ENCODE data around the gene INSC. TPM values are rescaled to one million over a fixed set of nuclear protein-coding genes. Genes with fewer than 3 reads are reported as not detected.

Gene INSC
- total RNA-seq, 1 experiment from 2014 or later: 1.0 TPM

DNA sequence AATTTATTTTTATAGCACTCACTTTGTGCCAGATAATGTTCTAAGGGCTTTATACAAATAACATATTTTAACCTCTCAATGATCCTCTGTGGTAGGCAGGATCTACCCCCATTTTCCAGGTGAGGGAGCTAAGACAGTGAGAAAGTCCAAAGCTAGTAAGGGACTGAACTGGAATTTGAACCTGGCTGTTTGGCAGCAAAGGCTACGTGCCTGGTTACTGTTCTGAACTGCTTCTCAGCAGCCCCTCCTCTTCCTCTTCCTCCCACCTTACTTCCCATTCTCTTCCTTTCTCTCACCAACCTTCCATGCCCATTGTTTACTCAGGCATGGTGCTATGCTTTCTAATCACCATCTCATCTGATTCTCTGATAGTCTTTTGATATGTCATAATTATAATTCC lies 82.0 kb downstream of the INSC start:
- Histone ChIP-seq H3K36me3 (ENCODE audit: insufficient read depth, low read length, poor library complexity, severe bottlenecking) (no peaks in the 10 kb centered on the region), H3K27ac (ENCODE audit: low read depth, low read length, poor library complexity, severe bottlenecking) (no peak overlapping the region), H3K27me3 (replicated peaks; ENCODE audit: insufficient read depth, low read depth, low read length, poor library complexity) (no peaks in the 10 kb centered on the region), H3K9me3 (ENCODE audit: low read depth, low read length, poor library complexity, severe bottlenecking) (no peaks in the 10 kb centered on the region), H3K4me1 (ENCODE audit: insufficient read depth, low read length, poor library complexity, severe bottlenecking) (no peaks in the 10 kb centered on the region), H3K4me3 (ENCODE audit: low read depth, low read length, poor library complexity, severe bottlenecking) (no peak overlapping the region)
- ChIA-PET POLR2A (ENCODE audit: low non-redundant PET) (no interaction called here), CTCF (no interaction called here)
- intact Hi-C loops (cut with micrococcal nuclease; ENCODE audit: unreplicated experiment): no loop called here
- no peak for TF ChIP-seq EZH2 (IDR thresholded peaks at IDR 0.05; ENCODE audit: borderline replicate concordance, low read depth, low read length, poor library complexity, severe bottlenecking)
- TF ChIP-seq, protein P1, sequence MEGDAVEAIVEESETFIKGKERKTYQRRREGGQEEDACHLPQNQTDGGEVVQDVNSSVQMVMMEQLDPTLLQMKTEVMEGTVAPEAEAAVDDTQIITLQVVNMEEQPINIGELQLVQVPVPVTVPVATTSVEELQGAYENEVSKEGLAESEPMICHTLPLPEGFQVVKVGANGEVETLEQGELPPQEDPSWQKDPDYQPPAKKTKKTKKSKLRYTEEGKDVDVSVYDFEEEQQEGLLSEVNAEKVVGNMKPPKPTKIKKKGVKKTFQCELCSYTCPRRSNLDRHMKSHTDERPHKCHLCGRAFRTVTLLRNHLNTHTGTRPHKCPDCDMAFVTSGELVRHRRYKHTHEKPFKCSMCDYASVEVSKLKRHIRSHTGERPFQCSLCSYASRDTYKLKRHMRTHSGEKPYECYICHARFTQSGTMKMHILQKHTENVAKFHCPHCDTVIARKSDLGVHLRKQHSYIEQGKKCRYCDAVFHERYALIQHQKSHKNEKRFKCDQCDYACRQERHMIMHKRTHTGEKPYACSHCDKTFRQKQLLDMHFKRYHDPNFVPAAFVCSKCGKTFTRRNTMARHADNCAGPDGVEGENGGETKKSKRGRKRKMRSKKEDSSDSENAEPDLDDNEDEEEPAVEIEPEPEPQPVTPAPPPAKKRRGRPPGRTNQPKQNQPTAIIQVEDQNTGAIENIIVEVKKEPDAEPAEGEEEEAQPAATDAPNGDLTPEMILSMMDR (conservative IDR thresholded peaks at IDR 0.05; ENCODE audit: low read depth, low read length): no peak
- BruUV-seq (replicated peaks): no TSS peak
- DNase-seq (ENCODE audit: low spot score): no peak

DNA sequence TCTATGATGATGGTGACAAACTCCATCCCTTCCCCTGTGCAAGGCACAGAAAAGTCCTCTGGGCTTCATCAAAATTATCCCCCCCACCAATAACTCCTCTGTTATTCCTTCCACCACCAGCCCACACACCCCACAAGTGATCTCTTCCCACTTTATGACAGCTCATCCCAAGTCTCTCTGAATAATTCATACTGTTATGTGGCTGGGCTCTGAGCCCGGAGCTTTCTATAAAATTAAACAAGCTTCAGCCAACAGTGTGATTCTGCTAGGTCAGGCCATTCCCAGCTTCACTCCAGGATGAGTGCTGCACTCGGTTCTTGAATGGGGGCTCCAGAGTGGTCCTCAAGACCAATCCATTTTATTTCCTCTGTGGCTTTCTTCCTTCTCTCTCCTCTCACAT lies 83.0 kb downstream of the INSC start:
- H3K27me3 ChIP-seq (replicated peaks; ENCODE audit: insufficient read depth, low read depth, low read length, poor library complexity): no peaks in the 10 kb centered on the region
- no peak for TF ChIP-seq EZH2 (IDR thresholded peaks at IDR 0.05; ENCODE audit: borderline replicate concordance, low read depth, low read length, poor library complexity, severe bottlenecking)
- TF ChIP-seq, protein P1 (conservative IDR thresholded peaks at IDR 0.05; ENCODE audit: low read depth, low read length): no peak
- H3K36me3 ChIP-seq (ENCODE audit: insufficient read depth, low read length, poor library complexity, severe bottlenecking): no peaks in the 10 kb centered on the region
- H3K4me1 ChIP-seq (ENCODE audit: insufficient read depth, low read length, poor library complexity, severe bottlenecking): no peaks in the 10 kb centered on the region
- no peak overlapping the region for H3K27ac ChIP-seq (ENCODE audit: low read depth, low read length, poor library complexity, severe bottlenecking)
- no TSS peak for BruUV-seq (replicated peaks)
- H3K4me3 ChIP-seq (ENCODE audit: low read depth, low read length, poor library complexity, severe bottlenecking): no peak overlapping the region
- CTCF ChIA-PET: no interaction called here
- DNase-seq (ENCODE audit: low spot score): no peak
- intact Hi-C loops (cut with micrococcal nuclease; ENCODE audit: unreplicated experiment): no loop called here
- no peaks in the 10 kb centered on the region for H3K9me3 ChIP-seq (ENCODE audit: low read depth, low read length, poor library complexity, severe bottlenecking)
- POLR2A ChIA-PET (ENCODE audit: low non-redundant PET): no interaction called here

DNA sequence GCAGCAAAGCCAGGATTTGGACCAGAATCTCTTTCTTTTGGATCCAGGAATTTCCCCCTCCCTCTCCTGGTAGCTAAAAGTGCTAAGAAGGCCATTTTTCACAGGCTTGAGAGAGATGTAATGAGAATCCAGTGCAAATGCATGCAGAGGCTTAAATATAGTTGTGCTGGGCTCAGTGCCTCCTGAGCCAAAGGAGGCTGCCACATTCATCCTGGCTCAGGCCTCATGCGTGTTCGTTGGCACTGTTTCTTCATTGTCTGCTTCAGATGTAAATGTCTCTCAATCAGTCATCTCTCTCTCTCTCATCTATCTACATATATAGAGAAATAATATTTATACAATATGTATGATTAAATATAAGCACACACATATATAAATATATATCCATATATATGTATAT lies 83.6 kb downstream of the INSC start:
- H3K4me3 ChIP-seq (ENCODE audit: low read depth, low read length, poor library complexity, severe bottlenecking): no peak overlapping the region
- BruUV-seq (replicated peaks): no TSS peak
- no peaks in the 10 kb centered on the region for H3K36me3 ChIP-seq (ENCODE audit: insufficient read depth, low read length, poor library complexity, severe bottlenecking)
- H3K27ac ChIP-seq (ENCODE audit: low read depth, low read length, poor library complexity, severe bottlenecking): no peak overlapping the region
- intact Hi-C loops (cut with micrococcal nuclease; ENCODE audit: unreplicated experiment): no loop called here
- no peaks in the 10 kb centered on the region for H3K4me1 ChIP-seq (ENCODE audit: insufficient read depth, low read length, poor library complexity, severe bottlenecking)
- TF ChIP-seq EZH2 (IDR thresholded peaks at IDR 0.05; ENCODE audit: borderline replicate concordance, low read depth, low read length, poor library complexity, severe bottlenecking): no peak
- TF ChIP-seq, protein P1 (conservative IDR thresholded peaks at IDR 0.05; ENCODE audit: low read depth, low read length): no peak
- no peaks in the 10 kb centered on the region for H3K9me3 ChIP-seq (ENCODE audit: low read depth, low read length, poor library complexity, severe bottlenecking)
- ChIA-PET POLR2A (ENCODE audit: low non-redundant PET) (no interaction called here), CTCF (no interaction called here)
- H3K27me3 ChIP-seq (replicated peaks; ENCODE audit: insufficient read depth, low read depth, low read length, poor library complexity): no peaks in the 10 kb centered on the region
- DNase-seq (ENCODE audit: low spot score): no peak

Measured in A673 (cell line).